Measurements from ENCODE around the gene DNAH2.

DNA sequence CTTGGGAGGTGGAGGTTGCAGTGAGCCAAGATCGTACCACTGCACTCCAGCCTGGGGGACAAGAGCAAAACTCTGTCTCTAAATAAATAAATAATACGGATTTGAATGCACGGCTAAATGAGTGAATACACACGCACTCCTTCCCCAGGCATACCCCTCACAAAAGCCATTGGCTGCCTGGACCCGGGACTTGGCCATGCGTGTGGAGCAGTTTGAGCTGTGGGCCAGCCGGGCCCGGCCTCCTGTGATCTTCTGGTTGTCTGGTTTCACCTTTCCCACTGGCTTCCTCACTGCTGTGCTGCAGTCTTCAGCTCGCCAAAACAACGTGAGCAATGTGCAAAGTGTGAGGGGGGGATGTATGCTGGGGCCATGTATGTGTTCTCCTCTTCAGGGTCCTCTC is 114.9 kb downstream of the DNAH2 start:
- TF ChIP-seq TEAD4 (IDR thresholded peaks at IDR 0.05; ENCODE audit: borderline replicate concordance, insufficient read depth) (no peak), EZH2phosphoT487 (IDR thresholded peaks at IDR 0.05; ENCODE audit: borderline replicate concordance, low read depth) (no peak), EP300 (IDR thresholded peaks at IDR 0.05; ENCODE audit: borderline replicate concordance in 1 of 2, low read depth in 1 of 2, low read length in 1 of 2) (no peak), POLR2AphosphoS5 (IDR thresholded peaks at IDR 0.05; ENCODE audit: low read depth, low read length) (no peak), FOSL2 (IDR thresholded peaks at IDR 0.05; ENCODE audit: borderline replicate concordance, low read depth) (no peak), RXRA (IDR thresholded peaks at IDR 0.05; ENCODE audit: borderline replicate concordance, low read depth) (no peak), YY1 (IDR thresholded peaks at IDR 0.05; ENCODE audit: low read depth) (no peak), CHD2 (IDR thresholded peaks at IDR 0.05; ENCODE audit: low read length, partially characterized antibody) (no peak), SIN3A (IDR thresholded peaks at IDR 0.05; ENCODE audit: borderline replicate concordance, low read depth, low read length) (no peak)
- TF ChIP-seq, protein P1, sequence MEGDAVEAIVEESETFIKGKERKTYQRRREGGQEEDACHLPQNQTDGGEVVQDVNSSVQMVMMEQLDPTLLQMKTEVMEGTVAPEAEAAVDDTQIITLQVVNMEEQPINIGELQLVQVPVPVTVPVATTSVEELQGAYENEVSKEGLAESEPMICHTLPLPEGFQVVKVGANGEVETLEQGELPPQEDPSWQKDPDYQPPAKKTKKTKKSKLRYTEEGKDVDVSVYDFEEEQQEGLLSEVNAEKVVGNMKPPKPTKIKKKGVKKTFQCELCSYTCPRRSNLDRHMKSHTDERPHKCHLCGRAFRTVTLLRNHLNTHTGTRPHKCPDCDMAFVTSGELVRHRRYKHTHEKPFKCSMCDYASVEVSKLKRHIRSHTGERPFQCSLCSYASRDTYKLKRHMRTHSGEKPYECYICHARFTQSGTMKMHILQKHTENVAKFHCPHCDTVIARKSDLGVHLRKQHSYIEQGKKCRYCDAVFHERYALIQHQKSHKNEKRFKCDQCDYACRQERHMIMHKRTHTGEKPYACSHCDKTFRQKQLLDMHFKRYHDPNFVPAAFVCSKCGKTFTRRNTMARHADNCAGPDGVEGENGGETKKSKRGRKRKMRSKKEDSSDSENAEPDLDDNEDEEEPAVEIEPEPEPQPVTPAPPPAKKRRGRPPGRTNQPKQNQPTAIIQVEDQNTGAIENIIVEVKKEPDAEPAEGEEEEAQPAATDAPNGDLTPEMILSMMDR (IDR thresholded peaks at IDR 0.05), result no peak
- TF ChIP-seq, protein P2, sequence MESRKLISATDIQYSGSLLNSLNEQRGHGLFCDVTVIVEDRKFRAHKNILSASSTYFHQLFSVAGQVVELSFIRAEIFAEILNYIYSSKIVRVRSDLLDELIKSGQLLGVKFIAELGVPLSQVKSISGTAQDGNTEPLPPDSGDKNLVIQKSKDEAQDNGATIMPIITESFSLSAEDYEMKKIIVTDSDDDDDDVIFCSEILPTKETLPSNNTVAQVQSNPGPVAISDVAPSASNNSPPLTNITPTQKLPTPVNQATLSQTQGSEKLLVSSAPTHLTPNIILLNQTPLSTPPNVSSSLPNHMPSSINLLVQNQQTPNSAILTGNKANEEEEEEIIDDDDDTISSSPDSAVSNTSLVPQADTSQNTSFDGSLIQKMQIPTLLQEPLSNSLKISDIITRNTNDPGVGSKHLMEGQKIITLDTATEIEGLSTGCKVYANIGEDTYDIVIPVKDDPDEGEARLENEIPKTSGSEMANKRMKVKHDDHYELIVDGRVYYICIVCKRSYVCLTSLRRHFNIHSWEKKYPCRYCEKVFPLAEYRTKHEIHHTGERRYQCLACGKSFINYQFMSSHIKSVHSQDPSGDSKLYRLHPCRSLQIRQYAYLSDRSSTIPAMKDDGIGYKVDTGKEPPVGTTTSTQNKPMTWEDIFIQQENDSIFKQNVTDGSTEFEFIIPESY (IDR thresholded peaks at IDR 0.05; ENCODE audit: borderline replicate concordance, low read depth), result no peak

Data from SK-N-SH (cell line).